HL-60 (cell line): ENCODE results near the gene PRMT3.

ENCODE experiments used
- GABPA ChIP-seq: IDR thresholded peaks from 2 replicates; pipeline ENCODE4 v1.6.1; 2012; ENCODE audit warnings: low read depth
- POLR2AphosphoS5 ChIP-seq: IDR thresholded peaks from 2 replicates; pipeline ENCODE4 v1.6.1; 2012; ENCODE audit warnings: low read depth
- TF ChIP-seq, protein P1 (sequence below): IDR thresholded peaks from one replicate; pipeline ENCODE4 v1.5.1; 2011; ENCODE audit warnings: low read length, control low read depth, inconsistent platforms; ENCODE audit not compliant: insufficient read depth

DNA sequence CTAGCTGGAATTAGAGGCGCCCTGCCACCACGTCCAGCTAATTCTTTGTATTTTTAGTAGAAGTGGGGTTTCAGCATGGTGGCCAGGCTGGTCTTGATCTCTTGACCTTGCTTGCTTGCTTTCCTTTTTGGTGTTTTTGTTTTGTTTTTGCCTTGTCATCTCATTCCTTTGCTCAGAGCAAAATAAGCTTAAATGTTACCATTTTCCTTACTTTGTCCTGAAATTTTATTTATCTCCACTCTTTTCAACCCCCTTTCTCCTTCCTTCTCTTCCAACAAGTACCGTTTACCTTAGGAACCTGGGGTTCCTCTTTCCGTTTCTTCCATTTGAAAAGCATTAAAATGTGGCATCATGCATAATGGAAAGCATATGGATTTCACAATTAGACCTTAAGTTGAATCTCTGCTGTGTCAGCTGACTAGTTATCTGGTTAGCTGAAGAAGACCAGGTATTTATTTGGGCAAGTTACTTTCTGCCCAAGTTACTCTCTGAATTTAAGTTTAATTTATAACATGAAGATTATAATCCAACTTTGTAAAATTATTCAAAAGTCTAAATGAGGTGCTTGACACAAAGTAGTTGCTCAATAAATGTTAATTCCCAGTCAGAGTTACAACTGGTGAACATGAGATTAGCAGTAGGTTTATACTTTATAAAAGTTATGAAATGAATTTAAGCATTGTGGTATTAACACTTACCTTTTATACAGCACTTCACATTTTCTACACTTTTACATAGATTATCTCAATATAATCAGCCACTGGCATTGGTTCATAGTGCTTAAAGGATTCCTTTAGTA lies 69.7 kb downstream of the PRMT3 start:
- TF ChIP-seq, protein P1, sequence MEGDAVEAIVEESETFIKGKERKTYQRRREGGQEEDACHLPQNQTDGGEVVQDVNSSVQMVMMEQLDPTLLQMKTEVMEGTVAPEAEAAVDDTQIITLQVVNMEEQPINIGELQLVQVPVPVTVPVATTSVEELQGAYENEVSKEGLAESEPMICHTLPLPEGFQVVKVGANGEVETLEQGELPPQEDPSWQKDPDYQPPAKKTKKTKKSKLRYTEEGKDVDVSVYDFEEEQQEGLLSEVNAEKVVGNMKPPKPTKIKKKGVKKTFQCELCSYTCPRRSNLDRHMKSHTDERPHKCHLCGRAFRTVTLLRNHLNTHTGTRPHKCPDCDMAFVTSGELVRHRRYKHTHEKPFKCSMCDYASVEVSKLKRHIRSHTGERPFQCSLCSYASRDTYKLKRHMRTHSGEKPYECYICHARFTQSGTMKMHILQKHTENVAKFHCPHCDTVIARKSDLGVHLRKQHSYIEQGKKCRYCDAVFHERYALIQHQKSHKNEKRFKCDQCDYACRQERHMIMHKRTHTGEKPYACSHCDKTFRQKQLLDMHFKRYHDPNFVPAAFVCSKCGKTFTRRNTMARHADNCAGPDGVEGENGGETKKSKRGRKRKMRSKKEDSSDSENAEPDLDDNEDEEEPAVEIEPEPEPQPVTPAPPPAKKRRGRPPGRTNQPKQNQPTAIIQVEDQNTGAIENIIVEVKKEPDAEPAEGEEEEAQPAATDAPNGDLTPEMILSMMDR, result no peak
- TF ChIP-seq POLR2AphosphoS5, result no peak
- TF ChIP-seq GABPA, result no peak
